Measurements from ENCODE around the gene EVC2. TPM values are rescaled to one million over a fixed set of nuclear protein-coding genes. Genes with fewer than 3 reads are reported as not detected.

The EVC2 gene
- total and polyA plus RNA-seq, 10 of the 15 experiments (the other 5 are each of a cell fraction or from before 2014, with no cell fraction given) = 0.34 to 10.4 (median 5.6) TPM

GRCh38 chr4:5615496-5616075 lies 92.8 kb downstream of the EVC2 start (continued):
- TF ChIP-seq RUNX3 (IDR thresholded peaks at IDR 0.05; ENCODE audit: low read length) (no peak), NR2F1 (conservative IDR thresholded peaks at IDR 0.05) (no peak), ETV6 (conservative IDR thresholded peaks at IDR 0.05 in 1 of 2, IDR thresholded peaks at IDR 0.05 in 1 of 2; ENCODE audit: borderline replicate concordance in 1 of 2, low read depth in 1 of 2) (no peak), GABPA (IDR thresholded peaks at IDR 0.05; ENCODE audit: low read depth) (no peak), ZNF274 (IDR thresholded peaks at IDR 0.05; ENCODE audit: insufficient read depth, insufficient read length) (no peak), GATAD2B (conservative IDR thresholded peaks at IDR 0.05; ENCODE audit: low read depth) (no peak), TAF1 (IDR thresholded peaks at IDR 0.05; ENCODE audit: borderline replicate concordance, low read depth, low read length) (no peak)
- TF ChIP-seq, protein P1, sequence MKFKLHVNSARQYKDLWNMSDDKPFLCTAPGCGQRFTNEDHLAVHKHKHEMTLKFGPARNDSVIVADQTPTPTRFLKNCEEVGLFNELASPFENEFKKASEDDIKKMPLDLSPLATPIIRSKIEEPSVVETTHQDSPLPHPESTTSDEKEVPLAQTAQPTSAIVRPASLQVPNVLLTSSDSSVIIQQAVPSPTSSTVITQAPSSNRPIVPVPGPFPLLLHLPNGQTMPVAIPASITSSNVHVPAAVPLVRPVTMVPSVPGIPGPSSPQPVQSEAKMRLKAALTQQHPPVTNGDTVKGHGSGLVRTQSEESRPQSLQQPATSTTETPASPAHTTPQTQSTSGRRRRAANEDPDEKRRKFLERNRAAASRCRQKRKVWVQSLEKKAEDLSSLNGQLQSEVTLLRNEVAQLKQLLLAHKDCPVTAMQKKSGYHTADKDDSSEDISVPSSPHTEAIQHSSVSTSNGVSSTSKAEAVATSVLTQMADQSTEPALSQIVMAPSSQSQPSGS (IDR thresholded peaks at IDR 0.05; ENCODE audit: low read length) = no peak

GRCh38 chr4:5611750-5612149 lies 96.6 kb downstream of the EVC2 start:
- RAD21 ChIA-PET (ENCODE audit: unreplicated experiment) = no interaction called here

More at GRCh38 chr4:5611750-5612149, 96.6 kb downstream of the EVC2 start:
- BruUV-seq (replicated peaks) = no TSS peak
- no peak for DNase-seq (ENCODE audit: low read depth, low spot score)
- H3K79me2 ChIP-seq (ENCODE audit: control insufficient read depth, insufficient read depth, low read length) = no peaks in the 10 kb centered on the region
- CTCF ChIA-PET = no interaction called here
- no peak for TF ChIP-seq SRF (IDR thresholded peaks at IDR 0.05; ENCODE audit: low read depth in 2 of 2, low read length in 2 of 2)
- no peak for TF ChIP-seq POLR2AphosphoS2 (IDR thresholded peaks at IDR 0.05; ENCODE audit: low read depth, low read length)
- no peak for TF ChIP-seq YBX1 (IDR thresholded peaks at IDR 0.05)
- H3K9ac ChIP-seq (ENCODE audit: control insufficient read depth, insufficient read depth, low read length) = no peak overlapping the region
- 43% methylated on average over 5 of the region's 5 CpGs for WGBS (ENCODE audit: insufficient coverage, insufficient replicate concordance, low lambda C conversion rate, missing lambda C conversion rate)
- no peaks in the 10 kb centered on the region for H3K4me1 ChIP-seq (ENCODE audit: control insufficient read depth, insufficient read depth, low read length)
- intact Hi-C loops (cut with micrococcal nuclease; ENCODE audit: unreplicated experiment) = no loop called here
- ATAC-seq = no peak
- H2AFZ ChIP-seq (ENCODE audit: control insufficient read depth, low read depth, low read length) = no peak overlapping the region
- SMC1A ChIA-PET (ENCODE audit: uncharacterized antibody, unreplicated experiment) = no interaction called here
- no peaks in the 10 kb centered on the region for H3K9me3 ChIP-seq (replicated peaks; ENCODE audit: control insufficient read depth, insufficient read depth, low read length)
- POLR2A ChIA-PET = no interaction called here
- no peaks in the 10 kb centered on the region for H4K20me1 ChIP-seq (ENCODE audit: control insufficient read depth, insufficient read depth)
- no peaks in the 10 kb centered on the region for H3K36me3 ChIP-seq (ENCODE audit: control insufficient read depth in 2 of 2, insufficient read depth in 2 of 2, low read length in 1 of 2)
- no peak overlapping the region for H3K4me2 ChIP-seq (ENCODE audit: control insufficient read depth, insufficient read depth)
- H3K4me3 ChIP-seq = no peak overlapping the region
- H3K27me3 ChIP-seq (replicated peaks in 1 of 2; ENCODE audit: control insufficient read depth in 2 of 2, insufficient read depth in 2 of 2, low read length in 1 of 2) = no peaks in the 10 kb centered on the region
- no peak for FAIRE-seq
- no peak overlapping the region for H3K27ac ChIP-seq (ENCODE audit: control insufficient read depth, insufficient read depth)
- in situ Hi-C loops (cut with MboI) = no loop called here

All from GM12878 (cell line).